H1 (cell line): ENCODE data around the gene TWIST1. TPM values are rescaled to one million over a fixed set of nuclear protein-coding genes. Genes with fewer than 3 reads are reported as not detected.

Source experiments
- ASH2L ChIP-seq: fragments of 200-600, 300-600 bp; sonication (generic); IDR thresholded peaks from one replicate; pipeline ENCODE4 v1.7.1; 2017; ENCODE audit warnings: low read length
- EZH2 ChIP-seq: fragments of 200-600 bp; sonication (generic); IDR thresholded peaks from 2 replicates; pipeline ENCODE4 v1.7.1; 2012; ENCODE audit warnings: low read depth, mild to moderate bottlenecking, moderate library complexity, low read length, inconsistent platforms; ENCODE audit not compliant: severe bottlenecking
- SIN3A ChIP-seq, 2 experiments: IDR thresholded peaks in 1 of 2; conservative IDR thresholded peaks in 1 of 2; 2 replicates each; pipeline ENCODE4 v1.6.1; 2011 to 2012; ENCODE audit warnings: low read length in 2 of 2, improper control_type of control experiment in 1 of 2, low read depth in 1 of 2, mild to moderate bottlenecking in 1 of 2
- TAF7 ChIP-seq: optimal IDR thresholded peaks from 2 replicates; pipeline ENCODE3; 2011; ENCODE audit warnings: low read depth, mild to moderate bottlenecking, inconsistent platforms, low read length, moderate library complexity, borderline replicate concordance
- TBP ChIP-seq: IDR thresholded peaks from 2 replicates; pipeline ENCODE4 v1.6.1; 2011; ENCODE audit warnings: low read depth, low read length, improper control_type of control experiment
- polyA plus RNA-seq, 7 experiments: library from polyadenylated mRNA; depleted of rRNA in 3 of 7; stranded (reverse) in 5 of 7; unstranded in 2 of 7; fragments of >200 nt in 5 of 7; fragments of 200-250 nt in 2 of 7; gene quantifications; 1 replicate in 5 of 7; 2 replicates in 1 of 7; 4 replicates in 1 of 7; pipeline versions ENCODE4 v1.2.1 to v1.2.3, GENCODE V29; 2011 to 2013; ENCODE audit warnings: missing spikeins in 2 of 7, mixed read lengths in 2 of 7
- total RNA-seq: library from RNA; stranded (reverse); fragmentation: NEBNext Ultra II Directional; extraction: Animal tissue kit (Norgen Biotek cat#: 25700); gene quantifications from 2 replicates; pipeline ENCODE4 v1.2.1, GENCODE V29; 2021

The TWIST1 gene
- total and polyA plus RNA-seq, 2 of the 8 experiments (the other 6 are each of a cell fraction or from before 2014, with no cell fraction given), result 0.29 to 0.52 TPM

DNA sequence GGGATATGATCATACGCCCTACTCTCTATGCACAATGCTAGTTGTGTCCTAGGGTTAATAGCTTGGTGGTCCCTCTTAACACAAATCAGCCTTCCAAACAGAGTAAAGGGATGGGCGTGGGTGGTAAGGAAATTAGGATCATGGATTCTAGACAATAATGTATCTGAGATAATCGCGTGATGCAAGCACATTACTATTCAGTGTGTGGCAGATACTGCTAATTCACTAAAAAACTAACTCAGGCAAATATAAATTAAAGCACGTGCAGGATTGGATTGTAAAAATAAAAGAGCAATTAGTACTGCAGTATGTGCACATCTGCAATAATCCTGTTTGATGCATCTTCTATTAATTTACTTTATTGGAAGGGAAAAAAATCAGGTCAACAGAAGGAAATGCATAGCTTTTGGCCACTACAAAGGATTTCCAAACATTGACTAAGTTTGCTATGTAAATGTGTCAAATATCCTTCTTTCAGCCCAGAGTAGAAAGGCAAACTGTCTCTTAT, 22.0 kb downstream of the TWIST1 start (continued):
- TF ChIP-seq SIN3A (conservative IDR thresholded peaks at IDR 0.05 in 1 of 2, IDR thresholded peaks at IDR 0.05 in 1 of 2; ENCODE audit: low read depth in 1 of 2, low read length in 2 of 2) (no peak), EZH2 (no peak), TAF7 (no peak), ASH2L (no peak), TBP (no peak)
